Measurements from ENCODE around the gene ARHGAP6.
A peak's percentile ranks its signal among the peaks of the same experiment; 100 is the strongest.
"Not testable (repeated sequence)": the region's sequence is repeated elsewhere in the genome, so short reads cannot be mapped to it uniquely, and the experiment has no call there.

Gene ARHGAP6

DNA sequence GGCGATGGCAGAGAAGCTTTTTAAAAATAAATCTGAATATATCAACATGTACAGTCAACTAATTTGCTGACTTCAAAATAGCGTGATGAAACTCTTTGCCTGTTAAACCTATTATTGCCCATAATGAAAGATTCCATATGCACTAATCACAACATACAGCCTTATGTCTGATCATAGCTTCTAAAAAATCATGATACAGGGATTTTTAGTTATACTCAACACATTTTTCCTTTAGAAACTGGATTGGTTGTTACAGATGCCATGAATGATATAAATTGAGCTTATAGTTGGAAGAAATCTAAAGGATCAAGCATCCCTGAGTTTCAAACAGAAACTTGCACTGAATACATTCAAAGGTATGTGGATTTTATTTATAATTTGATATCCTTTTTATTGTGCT lies 372.6 kb downstream of the ARHGAP6 start, which contains the start of gene AMELX:
Gene AMELX (plus strand): TSS at position 301 of the 400 bp plus-strand sequence. CDS start 1,376 bp downstream, outside the sequence.
- DNase-seq = no peak

DNA sequence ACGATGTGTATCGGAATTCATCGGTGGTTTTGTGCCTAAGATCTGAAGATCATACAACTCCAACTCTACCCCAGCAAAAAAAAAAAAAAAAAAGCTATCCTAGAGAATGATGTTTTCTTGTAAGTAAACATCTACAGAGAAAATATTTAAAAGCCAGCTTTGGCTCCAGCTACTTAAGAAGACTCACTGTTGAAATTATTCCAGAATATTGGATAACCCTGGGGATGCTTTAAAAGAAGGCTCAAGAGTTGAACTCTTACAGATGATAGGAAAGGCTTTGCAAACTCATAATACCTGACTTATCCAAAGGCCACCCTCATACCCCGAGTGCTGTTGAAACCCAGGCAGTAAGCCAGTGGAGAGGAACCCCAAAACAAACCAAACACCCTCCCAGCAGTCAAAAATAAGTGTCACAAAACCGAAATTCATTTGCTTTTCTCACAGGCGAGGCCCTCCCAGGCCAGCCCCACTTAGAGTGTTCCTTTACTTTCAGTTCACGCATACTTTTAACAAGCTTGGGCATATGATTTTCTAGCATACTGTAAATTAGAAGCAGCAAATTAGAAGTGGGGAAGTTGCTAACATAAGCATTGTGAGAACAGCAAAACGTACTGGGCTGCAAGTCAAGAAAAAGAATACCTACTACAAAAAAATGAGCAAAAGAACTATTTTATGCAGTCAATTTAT lies 375.2 kb downstream of the ARHGAP6 start:
- no peak for DNase-seq

- DNase-seq = no peak
These were observed 378.2 kb downstream of the ARHGAP6 start for GRCh38 chrX:11287505-11287904.

DNA sequence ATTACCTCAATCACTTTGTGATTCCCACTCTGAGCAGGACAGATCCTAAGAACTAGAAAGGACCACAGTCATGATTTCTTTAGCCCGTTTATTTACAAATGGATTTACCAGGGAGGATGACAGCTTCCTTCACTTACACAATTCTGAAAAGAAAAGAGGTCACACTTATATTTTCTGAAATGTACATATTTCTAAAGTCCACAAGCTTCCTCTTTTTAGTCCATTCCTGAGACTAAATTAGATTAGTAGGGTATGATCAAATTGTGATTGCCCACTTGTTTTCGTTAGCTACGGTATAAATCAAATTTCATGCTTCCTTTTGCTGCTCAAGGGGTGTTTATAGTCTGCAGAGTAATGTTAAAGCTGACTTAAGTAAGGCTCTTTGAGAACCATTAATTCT lies 380.1 kb downstream of the ARHGAP6 start:
- no peak for DNase-seq

DNA sequence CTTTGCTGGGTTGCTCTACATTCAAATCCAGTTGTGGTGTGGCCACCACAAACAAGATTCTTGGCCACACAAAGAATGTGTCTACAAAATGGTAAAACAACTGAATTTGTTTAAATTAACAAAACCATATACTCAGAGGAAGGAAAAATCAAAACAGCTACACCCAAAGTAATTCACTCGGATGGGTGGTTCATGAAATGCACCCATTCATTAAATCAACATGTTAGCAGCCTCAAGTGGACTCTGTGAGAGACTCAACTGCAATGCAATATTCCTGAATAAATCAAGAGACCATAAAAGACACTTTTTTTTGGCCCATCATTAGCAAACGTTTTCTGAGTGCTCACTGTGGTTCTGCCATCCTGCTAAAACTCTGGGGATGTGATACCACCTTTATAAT lies 383.7 kb downstream of the ARHGAP6 start:
- no peak for DNase-seq

GRCh38 chrX:11273544-11273943 lies 392.2 kb downstream of the ARHGAP6 start:
- no peak for DNase-seq

- no peak for DNase-seq
These were observed 392.9 kb downstream of the ARHGAP6 start for GRCh38 chrX:11272863-11273262.

DNA sequence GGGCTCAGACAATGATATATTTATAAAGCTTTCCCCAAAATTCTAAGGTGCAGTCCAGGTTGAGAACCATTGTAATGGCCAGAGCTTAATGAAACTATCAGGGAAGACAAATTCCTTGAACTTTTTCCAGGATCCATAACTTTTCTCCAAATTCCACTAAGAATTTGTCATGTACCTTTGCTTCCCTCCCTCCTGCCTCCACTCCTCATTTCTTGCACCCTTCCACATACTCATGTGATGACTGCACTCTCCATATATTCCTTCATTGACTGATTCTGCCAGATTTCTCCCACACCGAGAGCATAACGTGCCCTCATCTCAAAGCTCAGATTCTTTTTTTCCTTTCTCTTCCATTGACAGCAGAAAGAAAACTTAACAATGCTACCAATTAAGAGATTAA lies 393.4 kb downstream of the ARHGAP6 start:
- no peak for DNase-seq

GRCh38 chrX:11269996-11270395 lies 395.7 kb downstream of the ARHGAP6 start:
- no peak for DNase-seq

DNA sequence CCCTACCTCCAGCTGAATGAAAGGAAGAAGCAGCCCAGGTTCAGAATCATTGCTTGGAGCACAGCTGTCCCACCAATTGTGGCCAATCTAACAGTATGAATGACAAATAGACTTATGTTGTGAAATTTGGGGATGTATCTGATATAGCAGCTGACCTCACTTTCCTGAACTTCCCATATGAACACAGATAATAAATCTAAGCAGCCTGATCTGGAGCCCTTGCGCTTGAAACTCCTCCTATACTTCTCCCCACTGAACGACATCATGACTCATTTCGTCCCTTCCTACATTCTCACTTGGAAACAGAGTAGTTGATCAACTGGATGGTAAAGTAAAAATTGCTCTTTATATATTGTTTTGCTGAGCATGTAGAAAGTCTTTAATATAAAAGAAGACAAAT lies 396.7 kb downstream of the ARHGAP6 start:
- DNase-seq = no peak

DNA sequence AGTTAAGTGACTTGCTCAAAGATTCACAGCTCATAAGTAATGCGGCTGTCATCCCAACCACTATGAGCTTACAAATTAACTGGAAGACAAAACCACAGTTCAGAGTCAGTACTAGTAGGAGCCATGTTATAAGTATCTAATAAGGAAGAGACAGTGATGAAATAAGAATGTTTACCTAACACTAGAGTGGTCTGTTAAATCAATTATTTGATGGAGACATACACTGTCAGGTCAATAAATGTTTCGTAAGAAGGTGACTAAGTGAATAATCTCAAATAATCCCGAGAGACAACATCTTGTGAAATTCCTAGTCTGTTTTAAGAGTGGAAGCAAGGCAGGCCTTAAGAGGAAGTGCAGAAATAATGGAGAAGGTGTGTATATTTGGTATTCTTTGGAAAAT lies 398.3 kb downstream of the ARHGAP6 start:
- DNase-seq = no peak

- DNase-seq = peak; percentile 1
These were observed 399.1 kb downstream of the ARHGAP6 start for GRCh38 chrX:11266573-11267003.

DNA sequence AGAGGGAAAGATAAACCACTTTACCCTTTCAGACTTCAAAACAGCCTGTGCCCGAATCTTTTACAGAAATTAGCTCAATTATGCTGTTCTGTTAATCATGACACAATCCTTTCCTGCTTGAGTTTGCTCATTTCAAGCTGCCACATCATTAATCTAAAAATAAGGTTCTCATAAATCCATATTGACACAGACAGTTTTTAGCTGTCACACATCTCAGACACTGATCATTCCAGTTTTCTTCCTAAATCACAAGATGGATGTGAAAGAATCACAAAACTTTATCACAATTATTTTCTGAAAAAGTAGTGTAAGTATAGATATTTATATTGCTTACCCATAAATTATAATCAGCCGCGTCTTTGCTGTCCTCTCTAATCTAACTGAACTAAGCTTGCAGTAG lies 400.4 kb downstream of the ARHGAP6 start:
- DNase-seq = no peak

GRCh38 chrX:11264925-11265324 lies 400.8 kb downstream of the ARHGAP6 start:
- no peak for DNase-seq

GRCh38 chrX:11261260-11261659 lies 404.5 kb downstream of the ARHGAP6 start:
- no peak for DNase-seq

DNA sequence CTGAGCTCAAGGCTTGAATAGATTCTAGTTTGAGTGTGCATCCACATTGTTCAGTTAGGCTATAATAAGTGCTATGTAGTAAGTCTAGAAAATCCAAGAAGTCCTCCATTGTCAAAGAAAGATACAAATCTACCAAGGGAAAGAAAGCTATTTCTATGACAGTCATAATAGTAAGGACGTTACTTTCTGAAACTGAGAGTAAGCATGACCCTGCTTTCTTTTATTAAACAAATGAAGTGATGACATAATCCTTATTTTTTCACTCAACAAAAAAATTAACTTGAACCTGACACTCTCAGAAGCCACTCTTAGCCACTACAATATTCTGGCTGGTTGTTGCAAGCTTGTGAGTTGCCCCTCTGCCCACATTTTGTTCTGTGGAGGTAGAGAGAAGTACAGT lies 406.3 kb downstream of the ARHGAP6 start:
- no peak for DNase-seq

DNA sequence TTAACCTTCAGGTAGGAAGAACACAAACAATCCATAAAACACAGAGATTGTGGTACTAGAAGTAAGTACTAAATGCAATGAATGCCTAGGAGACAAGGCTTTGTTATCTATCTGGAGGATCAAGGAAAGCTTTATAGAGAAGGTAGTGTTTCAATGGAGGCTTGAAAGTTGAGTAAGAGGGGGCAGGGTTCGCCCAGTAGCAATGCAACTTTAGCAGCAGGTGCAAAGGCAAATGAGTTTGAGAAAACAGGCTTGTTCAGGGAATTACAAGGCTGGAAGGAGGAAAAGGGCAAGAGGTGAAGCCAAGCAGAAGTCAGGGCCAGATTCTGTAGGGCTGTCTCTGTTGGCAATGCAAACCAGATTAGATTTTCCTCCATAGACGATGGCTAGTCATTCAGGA lies 408.0 kb downstream of the ARHGAP6 start:
- no peak for DNase-seq

DNA sequence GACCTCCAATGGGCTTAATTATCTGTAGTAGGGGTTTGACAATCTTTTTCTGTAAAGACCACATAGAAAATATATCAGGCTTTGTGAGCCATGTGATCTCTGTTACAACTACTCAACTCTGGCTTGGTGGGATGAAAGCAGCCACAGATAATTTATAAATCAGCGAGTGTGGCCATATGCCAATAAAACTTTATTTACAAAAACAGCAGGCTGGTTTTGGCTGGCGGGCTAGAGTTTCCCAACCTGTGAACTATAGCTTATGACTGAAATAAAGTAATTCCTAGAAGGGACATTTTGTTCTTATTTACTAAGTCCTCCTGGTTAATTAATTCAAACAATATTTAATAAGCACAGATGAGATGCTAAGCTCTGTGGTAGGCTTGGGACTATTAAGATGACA lies 408.4 kb downstream of the ARHGAP6 start:
- no peak for DNase-seq

DNA sequence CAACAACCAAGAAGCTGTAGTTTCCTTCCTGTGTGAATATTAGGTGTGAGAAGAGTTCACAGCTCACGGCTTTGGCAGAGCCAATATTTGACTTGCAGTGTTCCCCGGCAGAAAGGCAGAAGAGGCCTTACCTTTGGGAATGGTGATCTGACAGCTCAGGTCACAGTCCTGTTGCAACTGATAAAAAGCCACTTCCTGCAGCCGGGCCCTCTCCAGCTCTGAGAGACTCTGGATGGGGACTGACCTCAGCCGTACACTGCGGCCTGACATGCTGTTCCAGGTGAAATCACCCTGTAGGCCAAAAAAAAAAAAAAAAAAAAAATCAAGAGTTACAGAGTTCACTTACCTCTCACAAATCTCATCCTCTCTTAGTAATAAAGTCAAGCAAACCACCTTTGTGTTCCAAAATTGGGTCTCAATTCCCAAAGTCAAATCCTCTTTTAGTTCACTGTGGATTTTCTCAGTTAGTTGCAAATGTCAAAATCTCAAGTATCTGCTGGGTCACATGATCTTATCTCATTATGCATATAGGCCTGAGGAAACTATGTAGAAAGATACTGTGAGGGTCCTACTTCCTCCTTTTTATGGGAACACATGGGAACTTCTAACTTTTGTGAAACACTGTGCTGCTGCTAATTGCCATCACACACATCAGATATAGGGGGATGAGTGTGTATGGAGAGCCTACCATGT lies 411.2 kb downstream of the ARHGAP6 start:
- DNase-seq = no peak

DNA sequence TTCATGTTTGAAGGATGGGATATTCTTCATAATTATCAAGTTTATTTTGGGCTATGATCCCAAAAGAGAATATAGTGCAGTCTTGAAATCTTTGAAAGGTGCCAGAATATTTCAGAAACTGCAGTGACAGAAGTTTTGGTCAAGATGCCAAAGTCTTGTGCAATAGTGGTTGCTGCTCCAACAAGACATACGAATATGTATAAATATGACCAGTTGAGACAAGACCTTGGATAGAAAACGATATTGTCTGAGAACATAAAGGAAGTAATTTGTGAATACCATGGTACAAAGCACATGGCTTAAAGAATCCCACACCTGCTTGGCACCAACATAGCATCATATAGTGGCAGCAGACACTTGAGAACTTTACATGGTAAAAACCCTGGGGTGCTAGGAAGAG lies 421.1 kb downstream of the ARHGAP6 start:
- no peak for DNase-seq

DNA sequence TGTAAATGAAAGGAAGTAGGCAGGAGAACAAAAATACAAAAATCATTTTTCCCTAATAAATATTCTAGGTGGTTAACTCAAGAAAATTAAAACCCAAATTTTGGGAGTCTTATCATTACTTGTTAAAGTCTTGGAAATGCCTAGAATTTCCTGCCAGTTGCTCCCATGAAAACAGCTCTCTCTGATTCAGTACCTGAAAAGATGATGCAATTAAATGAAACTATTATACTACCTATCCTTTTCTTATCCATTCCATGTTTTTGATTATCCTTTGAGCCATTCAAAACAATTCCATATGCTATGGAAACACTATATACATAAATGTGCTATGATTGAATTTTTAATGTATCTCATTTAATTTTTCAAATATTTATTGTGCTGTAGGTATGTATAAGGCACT lies 423.0 kb downstream of the ARHGAP6 start:
- no peak for DNase-seq

DNA sequence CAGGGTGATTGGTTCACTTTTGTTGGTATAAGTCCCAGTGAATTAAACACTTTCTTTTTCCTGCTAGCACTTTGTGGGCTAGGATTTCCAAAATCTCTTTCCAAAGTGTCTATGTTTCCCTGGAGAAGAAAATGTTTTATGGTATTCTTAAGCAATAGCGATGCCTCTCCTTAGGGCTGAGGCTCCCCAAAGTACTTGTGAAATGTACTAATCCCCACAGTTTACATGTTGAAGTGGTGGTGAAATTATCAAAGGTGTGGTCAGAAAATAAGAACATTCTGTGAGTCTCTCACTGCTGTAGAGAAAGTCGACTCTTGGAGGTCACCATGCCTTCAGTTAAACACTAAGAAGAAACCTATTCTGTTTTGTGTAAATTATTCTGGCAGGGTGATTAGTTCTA lies 424.0 kb downstream of the ARHGAP6 start:
- DNase-seq = no peak

DNA sequence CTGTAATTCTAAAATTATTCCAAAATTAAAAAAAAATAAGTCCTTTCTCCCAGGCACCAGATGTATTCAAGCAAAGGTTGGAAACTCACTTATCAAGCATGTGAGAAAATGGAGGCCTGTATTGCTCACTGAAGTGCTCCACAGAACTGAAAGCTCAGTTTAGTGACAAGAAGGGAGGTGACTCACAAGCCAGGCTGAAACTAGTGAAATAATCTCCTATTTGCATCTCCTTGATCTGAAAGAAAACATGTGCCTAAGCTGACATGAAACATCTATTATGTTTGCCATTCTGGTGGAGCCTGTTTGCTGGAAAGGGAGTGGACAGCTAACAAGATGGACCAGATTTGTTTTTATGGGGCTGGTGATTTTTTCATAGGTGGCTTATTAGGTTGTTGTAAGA lies 426.5 kb downstream of the ARHGAP6 start:
- DNase-seq = no peak

DNA sequence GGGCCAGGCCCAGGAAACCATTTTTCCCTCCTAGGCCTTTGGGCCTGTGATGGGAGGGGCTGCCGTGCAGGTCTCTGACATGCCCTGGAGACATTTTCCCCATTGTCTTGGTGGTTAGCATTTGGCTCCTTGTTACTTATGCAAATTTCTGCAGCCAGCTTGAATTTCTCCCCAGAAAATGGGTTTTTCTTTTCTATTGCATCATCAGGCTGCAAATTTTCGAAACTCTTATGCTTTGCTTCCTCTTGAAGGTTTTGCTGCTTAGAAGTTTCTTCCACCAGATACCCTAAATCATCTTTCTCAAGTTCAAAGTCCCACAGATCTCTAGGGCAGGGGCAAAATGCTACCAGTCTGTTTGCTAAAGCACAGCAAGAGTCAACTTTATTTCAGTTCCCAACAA lies 430.3 kb downstream of the ARHGAP6 start:
- DNase-seq = not testable (repeated sequence)
